Tibial artery (tissue), 4 donors: ENCODE data around the gene GPR55.
"Not testable (repeated sequence)": the region's sequence is repeated elsewhere in the genome, so short reads cannot be mapped to it uniquely, and the experiment has no call there.

Source experiments
- DNase-seq, 2 donors: peaks; one replicate each; pipeline ENCODE4 v3.0.0-alpha.2; 2019
- H3K27ac ChIP-seq, 2 donors: fragments of 200-600 bp; sonication (generic) in 1 of 2; 1 replicate in 1 of 2; 2 replicates in 1 of 2; pipeline ENCODE4 v1.5.1; 2018 to 2019; ENCODE audit warnings: mild to moderate bottlenecking in 1 of 2
- H3K27me3 ChIP-seq, 2 donors: fragments of 200-600 bp; sonication (generic) in 1 of 2; one replicate each; pipeline versions ENCODE4 v1.5.1 to v1.6.0; 2016 to 2019
- H3K36me3 ChIP-seq, 3 donors: fragments of 200-600 bp; sonication (generic) in 2 of 3; one replicate each; pipeline ENCODE4 v1.5.1; 2016 to 2019; ENCODE audit warnings: mild to moderate bottlenecking in 2 of 3
- H3K4me1 ChIP-seq, 4 donors: fragments of 200-600 bp; sonication (generic) in 2 of 4; 1 replicate in 3 of 4; 2 replicates in 1 of 4; pipeline ENCODE4 v1.5.1; 2016 to 2019
- H3K4me3 ChIP-seq, 2 donors: fragments of 200-600 bp; sonication (generic) in 1 of 2; 1 replicate in 1 of 2; 2 replicates in 1 of 2; pipeline ENCODE4 v1.5.1; 2018 to 2019; ENCODE audit warnings: mild to moderate bottlenecking in 2 of 2
- H3K9me3 ChIP-seq, 3 donors: fragments of 200-600 bp; sonication (generic) in 1 of 3; one replicate each; pipeline ENCODE4 v1.5.1; 2016 to 2019
- intact Hi-C: fragments of 100-400 bp; cut with DNase I; formaldehyde crosslinking; loops from one replicate; pipeline ENCODE4 v1.15.0; 2023; ENCODE audit warnings: low total_unique reads
- TF ChIP-seq, protein P1 (sequence below), 2 experiments: fragments of 200-600 bp in 1 of 2; fragments of 450-650 bp in 1 of 2; IDR thresholded peaks; one replicate each; pipeline ENCODE4 v1.5.1; 2017 to 2019; ENCODE audit warnings: antibody characterized with exemption in 2 of 2, mild to moderate bottlenecking in 1 of 2, moderate library complexity in 1 of 2

GPR55 gene, protein sequence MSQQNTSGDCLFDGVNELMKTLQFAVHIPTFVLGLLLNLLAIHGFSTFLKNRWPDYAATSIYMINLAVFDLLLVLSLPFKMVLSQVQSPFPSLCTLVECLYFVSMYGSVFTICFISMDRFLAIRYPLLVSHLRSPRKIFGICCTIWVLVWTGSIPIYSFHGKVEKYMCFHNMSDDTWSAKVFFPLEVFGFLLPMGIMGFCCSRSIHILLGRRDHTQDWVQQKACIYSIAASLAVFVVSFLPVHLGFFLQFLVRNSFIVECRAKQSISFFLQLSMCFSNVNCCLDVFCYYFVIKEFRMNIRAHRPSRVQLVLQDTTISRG

DNA sequence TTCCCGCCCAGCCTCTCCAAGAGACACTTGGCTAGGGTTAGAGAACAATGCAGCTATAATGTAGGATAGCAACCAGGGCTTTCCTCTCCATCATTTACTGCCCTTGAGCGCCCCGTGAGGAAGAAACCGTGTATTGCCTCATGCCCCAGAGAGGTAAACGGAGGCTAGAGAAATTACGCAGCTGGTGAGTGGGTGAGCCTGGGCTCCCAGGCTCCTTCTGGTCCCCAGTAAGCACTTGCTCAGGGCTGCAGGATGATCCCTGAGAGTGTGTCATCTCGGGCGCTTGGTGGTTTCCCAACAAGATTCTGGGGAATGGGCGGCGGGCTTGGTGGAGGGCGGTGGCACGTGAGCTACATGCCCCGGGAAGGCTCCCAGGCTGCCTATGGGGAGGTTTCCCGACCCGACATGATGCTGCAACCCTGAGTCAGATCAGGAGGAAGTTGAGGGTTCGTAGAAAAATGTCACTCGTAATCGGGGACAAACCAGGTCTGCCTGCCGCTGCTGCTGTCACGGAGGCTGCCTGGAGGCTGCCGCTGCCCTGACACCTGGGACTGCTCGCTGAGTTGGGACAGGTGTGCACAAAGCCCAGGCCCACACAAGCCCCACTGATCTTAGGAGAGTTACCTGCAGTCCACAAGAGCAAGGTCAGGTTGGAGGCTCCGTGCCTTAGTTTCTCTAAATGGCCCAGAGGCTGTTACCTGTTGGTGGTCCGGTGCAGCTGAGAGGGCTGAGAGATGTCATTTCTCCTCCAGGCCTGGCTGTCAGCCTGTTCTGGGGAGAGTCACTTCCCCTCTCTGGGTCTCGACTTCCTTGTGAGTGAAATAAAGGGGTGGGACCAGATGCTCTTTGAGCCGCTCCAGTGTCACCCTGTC, at the start of gene GPR55:
TSS of gene GPR55 (minus strand) at position 773 of the 872 bp plus-strand sequence. CDS start 14,280 bp downstream, outside the sequence.
- peak; percentile 17 to 54 for DNase-seq
- H3K4me1 ChIP-seq = no peaks in the 10 kb centered on the region
- no peak within 1 kb of the TSS for H3K4me3 ChIP-seq
- H3K27ac ChIP-seq = no peak within 1 kb of the TSS
- TF ChIP-seq, protein P1, sequence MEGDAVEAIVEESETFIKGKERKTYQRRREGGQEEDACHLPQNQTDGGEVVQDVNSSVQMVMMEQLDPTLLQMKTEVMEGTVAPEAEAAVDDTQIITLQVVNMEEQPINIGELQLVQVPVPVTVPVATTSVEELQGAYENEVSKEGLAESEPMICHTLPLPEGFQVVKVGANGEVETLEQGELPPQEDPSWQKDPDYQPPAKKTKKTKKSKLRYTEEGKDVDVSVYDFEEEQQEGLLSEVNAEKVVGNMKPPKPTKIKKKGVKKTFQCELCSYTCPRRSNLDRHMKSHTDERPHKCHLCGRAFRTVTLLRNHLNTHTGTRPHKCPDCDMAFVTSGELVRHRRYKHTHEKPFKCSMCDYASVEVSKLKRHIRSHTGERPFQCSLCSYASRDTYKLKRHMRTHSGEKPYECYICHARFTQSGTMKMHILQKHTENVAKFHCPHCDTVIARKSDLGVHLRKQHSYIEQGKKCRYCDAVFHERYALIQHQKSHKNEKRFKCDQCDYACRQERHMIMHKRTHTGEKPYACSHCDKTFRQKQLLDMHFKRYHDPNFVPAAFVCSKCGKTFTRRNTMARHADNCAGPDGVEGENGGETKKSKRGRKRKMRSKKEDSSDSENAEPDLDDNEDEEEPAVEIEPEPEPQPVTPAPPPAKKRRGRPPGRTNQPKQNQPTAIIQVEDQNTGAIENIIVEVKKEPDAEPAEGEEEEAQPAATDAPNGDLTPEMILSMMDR (IDR thresholded peaks at IDR 0.05) = no peak
- no peaks in the 10 kb centered on the region for H3K9me3 ChIP-seq
- intact Hi-C loops = no loop called here
- no peaks in the 10 kb centered on the region for H3K36me3 ChIP-seq
- H3K27me3 ChIP-seq = peaks cover 0 to 7% of the 10 kb centered on the region in 2 donors

DNA sequence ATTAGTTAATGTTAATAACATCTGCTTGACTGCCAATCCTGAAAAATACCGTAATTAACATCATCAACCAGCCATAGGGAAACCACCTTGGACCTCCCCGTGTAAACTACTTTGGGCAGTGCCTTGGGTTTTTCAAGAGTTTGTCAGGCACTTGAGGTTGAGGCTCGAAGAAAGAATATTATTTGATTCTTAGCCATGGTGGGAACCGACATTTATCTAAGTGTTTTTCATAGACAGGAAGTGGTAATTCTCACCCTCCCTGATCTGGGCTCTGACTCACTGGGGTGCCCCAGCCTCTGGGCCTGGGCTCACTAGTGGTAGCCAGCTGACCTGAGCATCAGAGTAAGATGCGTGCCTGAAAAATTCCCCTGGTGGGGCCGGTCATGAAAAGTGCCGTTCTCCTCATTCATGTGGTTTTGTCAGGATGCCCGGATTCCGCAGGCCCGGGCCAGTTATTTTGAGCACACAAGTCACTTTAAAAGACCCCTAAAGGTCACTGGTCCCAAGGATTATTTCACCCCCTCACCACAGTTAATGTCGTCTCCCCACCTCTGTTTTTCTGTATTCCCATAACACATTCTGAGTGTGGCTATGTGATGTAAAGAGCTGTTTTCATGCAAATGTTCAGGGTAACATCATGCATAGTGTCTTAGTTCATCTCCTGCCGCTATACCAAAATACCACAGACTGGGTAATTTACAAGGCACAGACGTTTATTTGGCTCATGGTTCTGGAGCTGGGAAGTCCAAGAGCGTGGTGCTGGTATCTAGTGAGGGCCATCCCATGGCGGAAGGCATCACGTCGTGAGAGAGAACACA, 49.3 kb upstream of the GPR55 start:
- TF ChIP-seq, protein P1 (IDR thresholded peaks at IDR 0.05) = no peak
- intact Hi-C loops = no loop called here
- Histone ChIP-seq H3K9me3 (no peaks in the 10 kb centered on the region), H3K27ac (no peak overlapping the region), H3K27me3 (peaks cover 0 to 16% of the 10 kb centered on the region in 2 donors), H3K36me3 (no peaks in the 10 kb centered on the region), H3K4me1 (no peaks in the 10 kb centered on the region), H3K4me3 (no peak overlapping the region)
- DNase-seq = no peak

DNA sequence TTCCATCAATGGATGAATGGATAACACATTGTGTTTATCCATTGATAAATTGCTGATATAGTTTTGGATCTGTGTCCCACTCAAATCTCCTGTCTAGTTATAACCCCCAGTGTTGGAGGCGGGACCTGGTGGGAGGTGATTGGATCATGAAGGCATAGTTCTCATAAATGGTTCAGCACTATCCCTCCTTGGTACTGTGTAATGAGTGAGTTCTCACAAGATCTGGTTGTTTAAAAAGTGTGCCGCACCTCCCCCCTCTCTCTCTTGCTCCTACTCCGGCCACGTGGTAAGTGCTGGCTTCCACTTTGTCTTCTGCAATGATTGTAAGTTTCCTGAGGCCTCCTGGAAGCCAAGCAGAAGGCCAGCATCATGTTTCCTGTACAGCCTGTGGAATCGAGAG, 47.0 kb upstream of the GPR55 start:
- Histone ChIP-seq H3K36me3 (no peaks in the 10 kb centered on the region), H3K9me3 (no peaks in the 10 kb centered on the region), H3K4me1 (no peaks in the 10 kb centered on the region), H3K27ac (no peak overlapping the region), H3K27me3 (peaks cover 0 to 16% of the 10 kb centered on the region in 2 donors), H3K4me3 (no peak overlapping the region)
- no peak for DNase-seq
- TF ChIP-seq, protein P1 (IDR thresholded peaks at IDR 0.05) = no peak
- intact Hi-C loops = no loop called here

DNA sequence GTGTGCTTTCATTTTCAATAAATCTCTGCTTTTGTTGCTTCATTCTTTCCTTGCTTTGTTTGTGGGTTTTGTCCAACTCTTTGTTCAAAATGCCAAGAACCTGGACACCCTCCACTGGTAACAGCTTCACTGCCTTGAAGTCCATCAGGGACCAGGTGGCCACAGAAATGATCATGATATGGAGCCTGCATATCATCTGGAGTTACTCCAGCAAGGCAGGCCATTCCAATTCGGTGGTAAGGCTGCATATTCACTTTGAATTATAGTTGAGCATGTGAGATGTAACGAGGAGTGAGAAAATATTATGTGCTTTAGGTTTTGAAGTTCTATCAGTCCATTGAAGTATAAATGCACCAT, 44.6 kb upstream of the GPR55 start:
- no peak overlapping the region for H3K4me3 ChIP-seq
- no peaks in the 10 kb centered on the region for H3K4me1 ChIP-seq
- no peak overlapping the region for H3K27ac ChIP-seq
- no peaks in the 10 kb centered on the region for H3K9me3 ChIP-seq
- TF ChIP-seq, protein P1 (IDR thresholded peaks at IDR 0.05) = no peak
- intact Hi-C loops = no loop called here
- H3K36me3 ChIP-seq = no peaks in the 10 kb centered on the region
- DNase-seq = no peak
- H3K27me3 ChIP-seq = peaks cover 0 to 14% of the 10 kb centered on the region in 2 donors

DNA sequence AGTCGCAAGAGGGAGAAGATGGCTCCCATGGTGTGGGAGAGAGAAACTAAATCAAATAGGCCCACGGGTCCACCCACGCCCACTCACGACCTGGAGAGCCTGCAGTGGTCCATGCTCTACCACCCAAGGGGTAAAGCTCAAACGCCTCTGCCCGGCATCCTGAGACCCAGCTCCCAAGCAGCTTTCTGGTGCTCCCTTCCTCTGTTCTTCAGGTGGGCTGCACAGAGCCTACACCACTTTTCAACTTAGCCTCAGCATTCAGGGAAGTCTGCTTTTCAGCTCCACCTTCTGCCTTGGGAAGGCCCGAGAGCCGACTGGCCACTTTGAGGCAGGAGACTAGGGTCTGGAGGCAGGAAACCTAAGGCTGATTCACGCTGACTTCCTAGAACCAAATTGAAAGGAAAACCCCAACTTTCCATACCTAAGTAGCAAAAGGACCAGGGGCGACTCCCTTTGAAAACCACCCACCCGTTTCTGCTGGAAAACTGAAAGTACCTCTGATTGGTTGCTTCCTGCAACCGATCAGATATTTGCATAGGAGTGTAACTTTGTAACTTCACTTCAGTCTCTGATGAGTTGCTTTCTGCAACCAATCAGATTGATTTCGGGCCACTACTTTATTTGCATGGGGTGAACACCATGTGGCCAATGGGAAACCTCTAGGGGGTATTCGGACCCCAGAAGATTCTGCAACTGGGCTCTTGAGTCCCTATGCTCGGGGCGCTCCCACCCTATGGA, 44.0 kb upstream of the GPR55 start:
- Histone ChIP-seq H3K36me3 (no peaks in the 10 kb centered on the region), H3K4me1 (no peaks in the 10 kb centered on the region), H3K27ac (no peak overlapping the region), H3K27me3 (peaks cover 0 to 14% of the 10 kb centered on the region in 2 donors), H3K4me3 (no peak overlapping the region), H3K9me3 (no peaks in the 10 kb centered on the region)
- DNase-seq = no peak
- TF ChIP-seq, protein P1 (IDR thresholded peaks at IDR 0.05) = no peak
- intact Hi-C loops = no loop called here

DNA sequence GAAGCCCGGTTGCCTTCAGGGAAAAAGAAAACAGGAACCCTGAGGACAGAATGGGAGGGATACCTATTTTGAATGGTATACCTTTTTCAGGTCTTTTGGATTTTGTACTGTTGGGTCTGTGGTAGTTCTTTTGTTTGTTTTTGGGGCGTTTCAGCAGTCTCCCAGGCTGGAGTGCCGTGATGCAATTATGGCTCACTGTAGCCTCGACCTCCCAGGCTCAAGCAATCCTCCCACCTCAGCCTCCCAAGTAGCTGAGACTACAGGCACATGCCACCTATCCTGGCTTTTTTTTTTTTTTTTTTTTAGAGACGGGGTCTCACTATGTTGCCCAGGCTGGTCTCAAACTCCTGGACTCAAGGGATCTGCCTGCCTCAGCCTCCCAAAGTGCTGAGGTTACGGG, 43.3 kb upstream of the GPR55 start:
- intact Hi-C loops, H3K27me3 ChIP-seq, H3K36me3 ChIP-seq, H3K9me3 ChIP-seq, H3K4me1 ChIP-seq, H3K4me3 ChIP-seq, DNase-seq, H3K27ac ChIP-seq: not testable (repeated sequence)
